Nephron (organoid): ENCODE data around the gene UFD1.

Experiments
- H3K27ac Mint-ChIP-seq, 3 experiments: 2 replicates each; pipeline ENCODE4 v1.8.0; 2020; ENCODE audit warnings: mixed read lengths in 3 of 3, mild to moderate bottlenecking in 2 of 3, moderate library complexity in 1 of 3
- H3K27me3 Mint-ChIP-seq: 2 replicates; pipeline ENCODE4 v1.8.0; 2021; ENCODE audit warnings: low read depth, mild to moderate bottlenecking, moderate library complexity, mixed read lengths
- H3K36me3 Mint-ChIP-seq: 2 replicates; pipeline ENCODE4 v1.8.0; 2020; ENCODE audit warnings: low read depth, mixed read lengths
- H3K4me1 Mint-ChIP-seq: 2 replicates; pipeline ENCODE4 v1.8.0; 2020; ENCODE audit warnings: mixed read lengths
- H3K4me3 Mint-ChIP-seq, 3 experiments: 2 replicates each; pipeline ENCODE4 v1.8.0; 2020; ENCODE audit warnings: mild to moderate bottlenecking in 3 of 3, mixed read lengths in 3 of 3, moderate library complexity in 2 of 3
- H3K9me3 Mint-ChIP-seq: 2 replicates; pipeline ENCODE4 v1.8.0; 2020; ENCODE audit warnings: mixed read lengths
- TF ChIP-seq, protein P1 (sequence below), 3 experiments: fragments of 200-600 bp; sonication (generic); IDR thresholded peaks; one replicate each; pipeline ENCODE4 v1.5.0; 2021; ENCODE audit warnings: antibody characterized with exemption in 3 of 3; ENCODE audit not compliant: unreplicated experiment in 3 of 3

The UFD1 gene

DNA sequence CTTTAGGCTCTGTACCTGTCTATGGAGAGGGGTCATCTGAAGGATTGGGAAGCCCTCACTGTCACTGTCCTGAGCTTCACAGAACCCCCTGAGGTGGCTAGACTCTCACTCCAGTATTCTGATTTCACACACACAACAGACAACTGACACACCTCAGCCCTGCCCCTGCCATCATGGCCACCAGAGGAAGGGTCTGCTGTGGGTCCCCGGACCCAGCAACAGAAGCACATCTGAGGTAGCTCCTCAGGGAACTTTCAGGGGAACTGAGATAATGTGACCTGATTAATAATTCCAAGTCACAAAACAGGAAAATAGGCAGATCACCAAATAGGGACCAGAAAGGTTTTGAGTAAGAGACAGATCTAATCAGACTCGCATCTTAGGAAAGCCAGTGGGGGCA lies 24.0 kb downstream of the UFD1 start:
- no peaks in the 10 kb centered on the region for H3K4me1 Mint-ChIP-seq
- no peak overlapping the region for H3K4me3 Mint-ChIP-seq
- TF ChIP-seq, protein P1, sequence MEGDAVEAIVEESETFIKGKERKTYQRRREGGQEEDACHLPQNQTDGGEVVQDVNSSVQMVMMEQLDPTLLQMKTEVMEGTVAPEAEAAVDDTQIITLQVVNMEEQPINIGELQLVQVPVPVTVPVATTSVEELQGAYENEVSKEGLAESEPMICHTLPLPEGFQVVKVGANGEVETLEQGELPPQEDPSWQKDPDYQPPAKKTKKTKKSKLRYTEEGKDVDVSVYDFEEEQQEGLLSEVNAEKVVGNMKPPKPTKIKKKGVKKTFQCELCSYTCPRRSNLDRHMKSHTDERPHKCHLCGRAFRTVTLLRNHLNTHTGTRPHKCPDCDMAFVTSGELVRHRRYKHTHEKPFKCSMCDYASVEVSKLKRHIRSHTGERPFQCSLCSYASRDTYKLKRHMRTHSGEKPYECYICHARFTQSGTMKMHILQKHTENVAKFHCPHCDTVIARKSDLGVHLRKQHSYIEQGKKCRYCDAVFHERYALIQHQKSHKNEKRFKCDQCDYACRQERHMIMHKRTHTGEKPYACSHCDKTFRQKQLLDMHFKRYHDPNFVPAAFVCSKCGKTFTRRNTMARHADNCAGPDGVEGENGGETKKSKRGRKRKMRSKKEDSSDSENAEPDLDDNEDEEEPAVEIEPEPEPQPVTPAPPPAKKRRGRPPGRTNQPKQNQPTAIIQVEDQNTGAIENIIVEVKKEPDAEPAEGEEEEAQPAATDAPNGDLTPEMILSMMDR (IDR thresholded peaks at IDR 0.05; ENCODE audit: unreplicated experiment in 3 of 3) = no peak
- H3K27ac Mint-ChIP-seq = no peak overlapping the region
- peaks cover 51% of the 10 kb centered on the region for H3K36me3 Mint-ChIP-seq
- no peaks in the 10 kb centered on the region for H3K27me3 Mint-ChIP-seq
- no peaks in the 10 kb centered on the region for H3K9me3 Mint-ChIP-seq

DNA sequence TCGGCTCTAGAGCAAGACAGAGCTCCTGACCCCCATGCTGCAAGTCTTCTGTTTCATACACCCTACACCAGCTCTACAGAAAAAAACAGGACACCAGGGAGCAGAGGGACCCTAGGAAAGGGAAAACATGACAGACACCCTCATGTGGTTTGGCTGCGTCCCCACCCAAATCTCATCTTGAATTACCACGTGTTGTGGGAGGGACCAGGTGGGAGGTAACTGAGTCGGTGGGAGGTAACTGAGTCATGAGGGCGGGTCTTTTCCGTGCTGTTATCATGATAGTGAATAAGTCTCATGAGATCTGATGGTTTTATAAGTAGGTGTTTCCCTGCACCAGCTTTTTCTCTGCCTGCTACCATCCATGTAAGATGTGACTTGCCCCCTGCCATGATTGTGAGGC lies 24.8 kb downstream of the UFD1 start:
- H3K27ac Mint-ChIP-seq = no peak overlapping the region
- H3K4me3 Mint-ChIP-seq = no peak overlapping the region
- H3K27me3 Mint-ChIP-seq = no peaks in the 10 kb centered on the region
- TF ChIP-seq, protein P1 (IDR thresholded peaks at IDR 0.05; ENCODE audit: unreplicated experiment in 3 of 3) = no peak
- peaks cover 50% of the 10 kb centered on the region for H3K36me3 Mint-ChIP-seq
- no peaks in the 10 kb centered on the region for H3K4me1 Mint-ChIP-seq
- no peaks in the 10 kb centered on the region for H3K9me3 Mint-ChIP-seq

DNA sequence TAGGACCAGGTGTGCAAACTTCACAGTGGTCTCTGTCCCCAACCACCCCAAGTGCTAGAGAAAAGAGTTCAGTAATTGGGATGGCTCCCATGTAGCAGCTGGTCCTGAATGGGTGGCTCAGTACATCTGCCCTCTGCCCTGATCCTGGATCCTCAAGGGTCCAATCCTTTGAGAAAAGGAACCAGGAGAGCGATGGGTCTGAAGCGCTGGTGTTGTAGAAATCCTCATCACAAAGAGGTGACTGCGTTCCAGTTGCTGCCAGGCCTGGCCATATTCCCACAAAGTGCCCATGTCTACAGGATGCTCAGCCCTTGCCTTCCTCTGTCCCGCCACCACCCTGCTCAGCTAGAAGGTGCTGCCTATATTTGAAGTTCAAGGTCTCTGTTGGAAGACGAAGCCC lies 25.3 kb downstream of the UFD1 start:
- no peak overlapping the region for H3K4me3 Mint-ChIP-seq
- no peak overlapping the region for H3K27ac Mint-ChIP-seq
- no peaks in the 10 kb centered on the region for H3K4me1 Mint-ChIP-seq
- H3K36me3 Mint-ChIP-seq = peaks cover 50% of the 10 kb centered on the region
- H3K27me3 Mint-ChIP-seq = no peaks in the 10 kb centered on the region
- TF ChIP-seq, protein P1 (IDR thresholded peaks at IDR 0.05; ENCODE audit: unreplicated experiment in 3 of 3) = no peak
- no peaks in the 10 kb centered on the region for H3K9me3 Mint-ChIP-seq

- peak overlapping the region in 1 of 3 experiments; percentile 15 for H3K4me3 Mint-ChIP-seq
- H3K27ac Mint-ChIP-seq = no peak overlapping the region
- H3K36me3 Mint-ChIP-seq = peaks cover 44% of the 10 kb centered on the region
- H3K9me3 Mint-ChIP-seq = no peaks in the 10 kb centered on the region
- TF ChIP-seq, protein P1 (IDR thresholded peaks at IDR 0.05; ENCODE audit: unreplicated experiment in 3 of 3) = no peak
- peaks cover 11% of the 10 kb centered on the region for H3K4me1 Mint-ChIP-seq
- no peaks in the 10 kb centered on the region for H3K27me3 Mint-ChIP-seq
Measured at GRCh38 chr22:19451570-19451969, 27.4 kb downstream of the UFD1 start.

DNA sequence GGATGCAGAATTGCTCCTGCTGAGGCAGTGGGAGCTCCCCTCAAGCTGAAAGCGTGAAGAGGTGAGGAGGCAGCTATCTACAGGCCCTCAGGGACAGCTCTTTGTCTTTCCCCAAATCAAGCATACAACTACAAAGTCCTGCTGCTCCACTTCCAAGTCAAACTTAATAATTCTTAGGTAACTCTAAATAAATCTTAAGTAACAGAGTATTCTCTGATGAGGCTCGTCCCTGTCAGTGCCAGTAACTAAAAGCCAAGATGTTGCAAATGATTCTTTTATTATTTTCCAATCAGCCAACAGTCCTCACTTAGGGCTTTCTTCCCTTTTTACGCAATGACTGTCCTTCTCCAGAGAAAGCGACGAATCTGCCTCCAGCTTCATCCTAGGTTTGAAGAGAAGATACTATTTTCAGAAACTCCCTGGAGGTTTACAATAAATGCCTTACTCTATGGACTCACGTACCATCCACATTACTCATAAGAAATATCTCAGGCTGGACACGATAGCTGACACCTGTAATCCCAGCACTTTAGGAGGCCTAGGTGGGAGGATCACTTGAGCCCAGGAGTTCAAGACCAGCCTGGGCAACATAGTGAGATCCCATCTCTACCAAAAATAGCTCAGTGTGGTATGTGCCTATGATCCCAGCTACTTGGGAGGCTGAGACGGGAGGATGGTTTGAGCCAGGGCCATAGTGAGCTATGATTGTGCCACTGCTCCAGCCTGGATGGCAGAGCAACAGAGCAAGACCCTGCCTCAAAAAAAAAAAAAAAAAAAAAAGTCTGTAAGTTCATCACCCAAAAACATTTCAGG lies 28.4 kb downstream of the UFD1 start:
- peaks cover 41% of the 10 kb centered on the region for H3K36me3 Mint-ChIP-seq
- TF ChIP-seq, protein P1 (IDR thresholded peaks at IDR 0.05; ENCODE audit: unreplicated experiment in 3 of 3) = no peak
- H3K27ac Mint-ChIP-seq = no peak overlapping the region
- no peak overlapping the region for H3K4me3 Mint-ChIP-seq
- H3K9me3 Mint-ChIP-seq = no peaks in the 10 kb centered on the region
- peaks cover 16% of the 10 kb centered on the region for H3K4me1 Mint-ChIP-seq
- H3K27me3 Mint-ChIP-seq = no peaks in the 10 kb centered on the region

DNA sequence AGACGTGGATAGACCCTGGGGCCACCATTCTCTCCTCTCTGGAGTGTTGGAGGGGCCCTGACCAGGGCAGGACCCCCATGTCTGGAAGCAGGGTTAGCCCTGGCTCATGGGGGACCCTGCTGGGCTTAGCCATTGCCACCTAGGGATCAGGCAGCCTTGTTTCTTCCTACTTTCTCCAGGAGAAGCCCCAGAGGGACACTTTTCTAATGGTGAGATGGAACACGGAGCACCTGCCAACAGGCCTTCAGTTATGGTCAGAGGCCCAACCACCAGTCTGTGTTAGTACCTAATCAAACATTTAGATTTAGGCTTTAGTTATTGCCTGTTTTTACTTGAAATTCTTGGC lies 29.6 kb downstream of the UFD1 start:
- Mint-ChIP-seq H3K9me3 (no peaks in the 10 kb centered on the region), H3K27me3 (no peaks in the 10 kb centered on the region), H3K36me3 (peaks cover 34% of the 10 kb centered on the region), H3K27ac (no peak overlapping the region), H3K4me1 (peaks cover 21% of the 10 kb centered on the region), H3K4me3 (peak overlapping the region; percentile 35 to 72 (median 57))
- TF ChIP-seq, protein P1 (IDR thresholded peaks at IDR 0.05; ENCODE audit: unreplicated experiment in 3 of 3) = no peak
